Activated CD4-positive, alpha-beta T cell treated with anti-CD3 and anti-CD28 coated beads, Interleukin-2, amount 50 U/mL, for 16 hours (primary cell): Measurements from ENCODE around the gene AQP2.

Experiments
- DNase-seq: peaks from one replicate; pipeline ENCODE4 v3.0.0-alpha.2; 2020

Gene AQP2

GRCh38 chr12:49942512-49942893 is 8.0 kb upstream of the AQP2 start:
- DNase-seq = no peak

DNA sequence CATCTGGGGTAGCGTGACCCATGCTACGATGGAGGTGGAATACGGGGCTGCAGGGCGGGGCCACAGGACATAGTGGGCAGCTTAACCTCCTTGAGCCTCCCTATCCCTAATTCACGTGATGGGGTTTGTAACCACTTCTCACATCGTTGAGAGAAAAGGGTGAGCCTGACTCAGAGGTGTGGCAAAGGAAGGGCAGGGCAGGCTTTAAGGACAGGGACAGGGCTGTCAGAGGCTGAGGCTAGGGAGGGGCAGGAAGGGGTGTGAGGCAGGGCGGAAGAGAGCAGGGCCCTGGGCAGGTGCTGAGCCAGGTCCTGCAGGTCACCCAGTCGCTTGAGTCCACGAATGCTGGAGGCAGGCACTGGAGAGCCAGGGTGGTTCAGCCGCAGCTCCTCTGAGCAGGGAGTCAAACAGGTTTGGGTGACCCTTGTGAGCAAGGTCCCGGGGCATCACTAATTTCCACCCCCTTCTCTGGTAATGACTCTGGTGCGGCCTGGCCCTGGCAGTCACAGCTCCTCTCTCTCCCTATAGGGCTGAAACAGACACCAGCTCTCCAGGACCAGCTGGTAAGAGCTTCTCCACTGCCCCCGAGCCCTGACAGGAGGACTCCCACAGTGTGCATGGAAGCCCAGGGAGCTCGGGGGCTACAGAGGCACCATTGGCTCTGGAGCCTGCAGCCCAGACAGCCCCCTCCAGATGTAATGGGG is 7.5 kb upstream of the AQP2 start:
- no peak for DNase-seq

- no peak for DNase-seq
Observed at GRCh38 chr12:49943625-49943960, 6.9 kb upstream of the AQP2 start.

DNA sequence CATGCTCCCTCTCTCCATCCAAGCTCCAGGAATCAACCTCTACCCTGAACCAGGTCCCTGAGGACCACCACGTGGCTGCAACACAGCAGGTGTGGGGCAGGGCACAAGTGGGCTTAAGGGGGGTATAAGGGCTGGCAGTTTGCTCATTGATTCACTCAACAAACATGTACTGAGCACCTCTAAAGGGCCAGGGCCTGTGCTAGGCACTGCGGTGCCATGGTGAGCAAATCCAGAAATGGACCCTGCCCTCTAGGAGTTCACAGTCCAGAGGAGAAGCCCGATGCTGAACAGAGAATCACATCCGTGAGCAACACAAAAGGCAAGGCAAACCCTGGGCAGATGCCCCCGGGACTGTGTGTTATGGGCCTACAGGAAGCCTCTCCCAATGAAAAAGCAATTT is 6.5 kb upstream of the AQP2 start:
- DNase-seq = no peak

DNA sequence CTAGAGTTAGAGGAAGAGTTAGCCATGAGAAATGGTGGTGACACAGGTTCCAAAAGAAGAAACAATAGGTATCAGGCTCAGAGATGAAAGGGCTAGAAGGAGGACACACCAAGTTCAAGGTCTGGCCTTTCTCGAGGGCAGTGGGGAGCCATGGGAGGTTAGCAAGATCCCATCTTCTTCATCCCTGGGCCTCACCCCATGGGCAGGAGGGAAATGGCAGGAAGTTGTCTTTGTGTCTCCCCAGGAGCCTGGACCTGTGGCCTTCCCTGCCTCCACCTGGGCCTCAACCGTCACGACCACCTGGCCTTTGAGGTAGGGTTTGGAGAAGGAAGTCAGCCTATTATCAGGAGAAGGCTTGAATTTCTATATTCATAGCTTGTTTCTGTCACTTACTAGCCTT is 5.8 kb upstream of the AQP2 start:
- DNase-seq = no peak

DNA sequence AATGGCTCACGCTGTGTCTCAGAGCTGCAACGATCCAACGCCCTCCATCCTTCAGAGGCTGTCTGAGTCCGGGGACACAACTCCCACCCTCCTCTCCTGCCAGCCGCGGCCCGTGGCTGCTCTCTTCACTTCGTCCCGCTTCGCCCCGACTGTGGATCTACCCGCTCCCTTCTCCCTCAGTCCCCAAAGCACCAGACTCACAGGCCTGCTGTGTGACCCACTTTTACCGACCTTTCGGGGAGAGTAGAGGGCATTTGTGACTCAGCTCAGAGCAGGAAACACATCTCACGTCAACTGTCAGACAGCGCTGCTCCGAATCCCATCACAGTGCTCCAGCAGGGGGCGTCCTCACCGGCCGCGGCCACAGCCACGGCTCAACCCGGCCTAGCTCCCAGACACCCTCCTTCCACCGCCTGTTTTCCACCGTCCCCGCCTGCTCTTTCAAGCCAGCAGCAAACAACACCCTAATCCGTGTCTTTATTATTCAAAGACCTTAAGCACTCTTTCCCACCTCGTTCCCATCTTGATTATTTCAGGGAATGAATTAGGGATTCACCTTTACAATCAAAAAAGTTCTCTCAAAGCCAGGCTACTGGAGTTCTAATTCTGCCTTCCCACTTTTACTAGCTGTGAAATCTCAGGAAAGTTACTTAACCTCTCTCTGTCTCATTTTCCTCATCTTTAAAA is 5.0 kb upstream of the AQP2 start:
- peak; percentile 93 for DNase-seq

DNA sequence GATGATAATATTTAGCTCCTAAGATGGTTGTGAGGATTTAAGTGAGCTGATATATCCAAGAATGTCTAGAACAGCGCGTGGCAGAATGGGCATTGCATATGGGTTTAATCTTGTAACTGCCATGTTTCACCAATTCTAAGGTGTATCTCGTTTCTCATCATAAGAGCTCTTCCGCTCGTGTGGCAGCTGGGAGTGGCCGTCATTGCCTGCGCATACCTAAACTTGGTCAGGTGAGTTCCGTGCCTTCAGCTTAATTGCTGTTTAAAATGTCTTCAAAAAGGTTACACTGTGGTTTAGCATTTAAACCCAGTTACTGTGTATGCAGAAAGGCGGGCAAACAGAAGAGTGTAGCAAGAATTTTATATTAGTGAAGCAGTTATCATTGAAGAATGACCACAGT is 4.5 kb upstream of the AQP2 start:
- DNase-seq = no peak

GRCh38 chr12:49946497-49946896 is 4.0 kb upstream of the AQP2 start:
- DNase-seq = no peak

- no peak for DNase-seq
Observed at GRCh38 chr12:49947593-49948226, 2.8 kb upstream of the AQP2 start.

DNA sequence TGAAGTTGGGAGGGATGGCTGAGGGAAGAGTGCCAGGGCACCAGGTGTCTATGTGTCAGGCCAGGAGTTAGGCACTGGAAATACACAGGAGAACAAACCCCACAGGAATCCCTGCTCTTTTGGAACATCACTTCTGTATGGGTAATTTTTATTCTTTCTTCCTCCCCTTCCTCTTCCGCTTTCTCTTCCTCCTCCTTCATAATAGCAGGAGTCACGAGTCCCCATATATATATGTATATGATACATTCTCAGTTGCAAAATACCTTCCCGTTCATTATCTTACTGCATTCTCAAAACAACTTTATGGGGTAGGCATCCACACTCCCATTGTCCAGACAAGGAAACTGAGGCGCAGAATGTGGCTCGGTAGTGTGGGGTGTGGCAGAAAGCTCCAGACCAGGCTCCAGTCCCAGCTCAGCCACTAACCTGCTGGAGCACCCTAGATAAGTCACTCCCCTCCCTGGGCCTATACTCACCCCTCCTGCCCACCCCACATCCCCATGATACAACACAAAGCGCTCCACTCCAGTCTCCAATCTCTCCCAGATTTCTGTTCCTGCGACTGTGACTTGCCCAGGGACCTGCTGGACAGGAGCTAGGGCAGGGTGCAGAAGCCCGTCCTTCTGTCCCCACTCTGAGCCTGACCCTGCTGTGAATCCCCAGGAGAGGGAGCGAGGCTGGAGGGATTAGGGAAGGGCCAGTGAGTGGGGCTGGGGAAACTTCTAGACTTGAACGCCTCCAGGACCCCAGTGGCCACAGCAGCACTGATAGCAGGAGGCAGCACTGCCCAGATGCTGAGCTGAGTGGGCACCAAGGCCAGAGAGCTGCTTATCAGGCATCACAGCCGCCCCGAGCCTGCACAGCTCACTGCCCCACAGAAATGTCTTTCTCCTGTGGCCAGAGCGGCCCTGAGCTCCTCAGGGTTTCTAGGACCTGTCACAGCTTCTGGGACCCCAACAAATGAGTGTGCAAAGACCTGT is 1.4 kb upstream of the AQP2 start:
- no peak for DNase-seq

- no peak for DNase-seq
Observed at GRCh38 chr12:49949866-49950265, 671 bp upstream of the AQP2 start.

DNA sequence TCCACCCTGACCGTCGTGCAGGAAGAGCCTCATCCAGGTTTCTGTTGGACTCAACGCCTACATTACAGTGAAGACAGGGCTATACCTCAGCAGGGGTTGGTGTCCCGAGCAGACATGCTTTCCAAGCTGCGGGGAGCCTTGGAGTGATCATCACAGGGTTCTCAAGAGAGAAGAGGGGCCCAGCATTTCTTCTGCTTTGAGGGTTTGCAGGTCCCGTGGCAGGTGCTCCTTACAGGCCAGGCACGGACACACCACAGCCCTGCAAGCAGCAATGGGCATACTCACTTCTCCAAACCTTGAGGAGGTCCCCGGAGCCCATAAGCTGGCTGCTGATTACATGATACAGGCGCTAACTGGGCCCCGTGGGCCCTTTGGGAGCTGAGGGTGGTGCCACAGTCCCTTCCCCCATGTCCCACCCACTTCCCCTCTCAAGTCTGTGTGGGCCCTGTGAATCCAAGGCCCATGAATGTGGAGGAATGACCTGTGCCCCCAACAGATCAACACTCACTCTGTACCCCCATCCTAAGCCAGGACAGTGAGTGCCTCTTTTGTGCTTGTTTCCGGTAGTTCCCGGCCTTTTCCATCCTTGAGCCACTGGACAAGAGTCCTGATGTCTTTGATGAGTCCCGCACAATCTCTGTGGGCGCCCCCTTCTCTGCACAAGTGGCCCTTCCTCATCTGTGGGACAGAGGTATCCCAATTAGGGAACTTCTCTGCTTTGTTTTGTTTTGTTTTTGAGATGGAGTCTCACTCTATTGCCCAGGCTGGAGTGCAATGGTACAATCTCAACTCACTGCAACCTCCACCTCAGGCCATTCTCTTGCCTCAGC is 1.1 kb downstream of the AQP2 start:
- DNase-seq = no peak

GRCh38 chr12:49952391-49953055 is 2.0 kb downstream of the AQP2 start:
- DNase-seq = no peak

DNA sequence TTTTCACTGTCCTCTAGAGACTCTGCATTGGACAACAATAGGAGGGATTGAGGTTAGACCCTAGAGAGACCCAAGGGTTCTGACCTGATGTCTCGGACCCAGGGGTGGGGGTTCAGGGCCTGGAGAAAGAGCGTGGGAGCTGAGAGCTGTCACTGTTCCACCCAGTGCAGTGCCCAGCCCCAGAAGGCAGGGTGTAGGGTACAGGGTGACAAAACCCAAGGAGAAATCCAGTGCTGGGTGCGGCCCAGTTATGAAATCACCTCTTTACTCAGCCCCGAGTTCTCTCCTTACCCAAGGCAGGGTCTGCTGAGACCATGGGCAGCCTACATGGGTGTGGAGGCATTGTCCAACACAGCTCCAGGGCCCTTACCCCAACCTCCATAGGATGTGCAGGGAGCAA is 2.6 kb downstream of the AQP2 start:
- DNase-seq = no peak

DNA sequence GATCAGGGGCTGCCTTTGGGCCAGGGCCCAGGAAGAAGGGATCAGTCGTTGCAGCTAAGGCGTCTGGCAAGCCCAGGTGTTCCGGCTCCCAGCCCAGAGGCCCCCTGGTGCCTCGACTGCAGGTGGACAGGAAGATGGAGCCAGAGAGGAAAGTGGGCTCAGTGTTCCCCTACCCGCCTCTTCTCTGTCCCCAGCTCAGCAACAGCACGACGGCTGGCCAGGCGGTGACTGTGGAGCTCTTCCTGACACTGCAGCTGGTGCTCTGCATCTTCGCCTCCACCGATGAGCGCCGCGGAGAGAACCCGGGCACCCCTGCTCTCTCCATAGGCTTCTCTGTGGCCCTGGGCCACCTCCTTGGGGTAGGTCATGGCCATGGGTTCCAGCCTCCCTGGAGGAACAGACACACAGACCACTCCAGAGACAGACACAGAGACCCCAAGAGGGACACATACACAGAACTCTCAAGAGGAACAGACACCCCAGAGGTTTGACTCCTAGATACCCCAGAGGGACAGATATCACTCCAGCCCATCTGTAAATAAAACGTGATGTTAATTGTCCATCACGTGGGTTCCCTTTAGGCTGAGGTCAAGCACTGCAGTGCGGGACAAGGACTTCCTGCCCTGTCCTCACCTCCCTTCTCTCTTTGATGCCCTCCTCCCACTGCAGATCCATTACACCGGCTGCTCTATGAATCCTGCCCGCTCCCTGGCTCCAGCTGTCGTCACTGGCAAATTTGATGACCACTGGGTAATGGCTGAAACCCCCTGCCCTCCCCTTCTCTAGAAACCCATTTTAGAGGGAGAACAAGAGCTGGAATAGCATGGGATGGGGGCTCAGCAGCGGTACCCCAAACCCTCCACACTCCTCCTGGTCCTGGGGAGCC is 3.7 kb downstream of the AQP2 start:
- DNase-seq = no peak

- no peak for DNase-seq
Observed at GRCh38 chr12:49954863-49955830, 4.6 kb downstream of the AQP2 start.

DNA sequence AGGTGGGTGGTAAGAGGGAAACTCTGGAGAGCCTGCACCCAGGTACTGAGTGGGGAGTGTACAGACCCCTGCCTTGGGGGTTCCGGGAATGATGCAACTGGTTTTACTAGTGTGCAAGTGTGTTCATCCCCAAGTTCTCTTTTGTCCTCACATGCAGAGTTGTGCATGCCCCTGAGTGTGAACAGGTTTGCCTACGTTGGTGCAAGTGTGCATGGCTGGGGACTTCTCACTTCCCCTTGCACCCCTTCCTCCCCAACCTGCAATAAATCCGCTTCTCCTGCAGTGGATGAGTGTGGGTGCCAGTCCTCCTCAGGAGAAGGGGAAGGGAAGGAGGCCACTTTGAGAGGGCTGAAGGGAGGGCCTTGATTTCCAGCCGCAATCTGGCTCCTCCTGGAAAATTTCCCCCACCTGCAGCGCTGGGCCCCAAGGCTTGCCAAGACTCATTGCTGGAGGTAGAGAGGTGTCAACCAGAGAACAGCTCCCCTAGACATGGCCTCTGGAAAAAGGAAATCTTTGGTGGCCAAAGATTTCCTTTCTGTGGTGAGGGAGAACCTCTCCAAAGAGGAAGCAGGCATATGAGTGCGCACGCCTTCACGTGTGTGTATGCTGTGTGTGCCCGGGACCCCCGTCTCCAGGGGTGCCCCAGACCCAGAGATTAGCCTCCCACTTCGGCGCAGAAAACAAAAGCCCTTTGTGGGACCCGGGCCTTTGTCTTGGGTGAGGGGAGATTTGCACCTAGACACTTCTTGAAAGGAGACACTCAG is 5.5 kb downstream of the AQP2 start:
- no peak for DNase-seq

DNA sequence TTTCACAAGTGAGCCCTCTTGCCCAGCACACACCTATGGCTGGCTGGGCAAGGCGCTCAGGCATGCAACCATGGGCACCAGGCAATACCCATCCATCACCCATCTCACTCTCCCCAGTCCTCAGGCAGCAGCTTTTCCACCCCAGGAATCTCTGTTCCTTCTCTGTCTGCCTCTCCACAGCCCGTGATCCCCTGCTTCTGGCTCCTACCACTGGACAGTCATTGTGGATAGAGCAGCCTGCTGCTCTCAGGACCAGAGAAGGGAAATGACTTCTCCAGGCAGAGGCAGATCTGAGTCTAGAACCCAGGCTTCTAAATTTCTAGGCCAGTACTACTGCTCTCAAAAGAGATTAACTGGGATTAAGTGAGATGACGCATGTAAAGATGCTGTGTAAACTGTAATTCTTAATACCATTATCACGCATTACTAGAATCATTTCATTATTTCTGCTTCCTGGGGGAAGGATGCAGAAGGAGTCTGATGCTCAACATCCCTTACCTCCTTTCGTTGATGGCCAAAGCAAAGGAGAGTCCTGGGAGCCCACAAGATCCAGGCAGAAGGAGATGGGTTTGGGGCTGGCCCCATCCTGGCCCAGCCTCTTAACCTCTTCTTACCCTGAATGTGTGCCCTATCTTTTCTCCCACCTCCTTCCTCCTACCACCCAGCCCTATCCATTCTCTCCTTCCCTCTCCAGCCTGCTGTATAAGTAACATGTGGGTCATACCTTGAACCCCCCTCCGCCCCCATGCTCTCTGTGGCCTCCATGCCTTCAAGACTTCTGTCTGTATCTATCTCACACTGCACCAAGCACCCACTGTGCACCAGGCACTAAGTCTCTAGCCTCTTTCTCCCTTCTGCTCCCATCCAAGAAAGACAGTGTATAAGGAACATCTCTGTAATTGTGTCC is 6.4 kb downstream of the AQP2 start:
- no peak for DNase-seq
